HG03066 (cell line): ENCODE measurements around the gene BAIAP3.
A peak's percentile ranks its signal among the peaks of the same experiment; 100 is the strongest.

ENCODE experiments used
- ATAC-seq: cut with Tn5 transposase; IDR thresholded peaks from one replicate; pipeline ENCODE4 v1.9.1; 2021; ENCODE audit warnings: low read depth; ENCODE audit not compliant: unreplicated experiment

BAIAP3 gene

DNA sequence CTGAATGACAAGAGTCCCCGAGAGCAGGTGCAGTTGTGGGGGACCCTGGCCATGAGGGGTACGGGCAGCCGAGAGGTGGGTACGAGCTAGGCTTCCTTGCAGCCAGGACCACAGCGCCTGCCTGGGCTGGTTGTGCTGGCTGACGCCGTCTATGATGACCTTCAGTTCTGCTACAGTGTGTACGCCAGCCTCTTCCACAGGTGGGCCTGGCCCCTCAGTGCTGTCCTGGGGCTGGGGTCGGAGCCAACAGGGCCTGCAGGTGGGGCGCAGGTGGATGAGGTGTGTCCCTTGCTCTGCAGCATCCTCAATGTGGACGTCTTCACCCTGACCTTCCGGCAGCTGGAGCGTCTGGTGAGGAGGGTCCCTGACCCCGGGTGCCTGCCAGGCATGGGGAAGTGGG lies 11.1 kb downstream of the BAIAP3 start:
- no peak for ATAC-seq

DNA sequence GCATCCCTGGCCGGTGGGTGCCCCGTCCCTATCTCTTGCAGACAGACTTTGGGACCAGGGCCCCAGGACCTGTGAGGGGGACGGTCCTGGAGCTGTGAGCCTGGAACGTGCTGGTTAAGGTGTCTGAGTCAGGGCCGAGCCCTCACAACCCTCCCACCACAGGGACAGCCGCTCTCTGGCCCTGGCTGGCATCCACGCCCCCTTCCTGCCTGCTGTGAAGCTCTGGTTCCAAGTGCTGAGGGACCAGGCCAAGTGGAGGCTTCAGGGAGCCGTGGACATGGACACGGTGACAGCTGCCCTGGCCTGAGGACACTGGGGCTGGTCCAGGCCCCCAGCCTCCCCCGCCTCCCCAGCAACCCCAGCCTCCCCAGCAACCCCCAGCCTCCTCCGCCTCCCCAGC lies 11.6 kb downstream of the BAIAP3 start:
- no peak for ATAC-seq

DNA sequence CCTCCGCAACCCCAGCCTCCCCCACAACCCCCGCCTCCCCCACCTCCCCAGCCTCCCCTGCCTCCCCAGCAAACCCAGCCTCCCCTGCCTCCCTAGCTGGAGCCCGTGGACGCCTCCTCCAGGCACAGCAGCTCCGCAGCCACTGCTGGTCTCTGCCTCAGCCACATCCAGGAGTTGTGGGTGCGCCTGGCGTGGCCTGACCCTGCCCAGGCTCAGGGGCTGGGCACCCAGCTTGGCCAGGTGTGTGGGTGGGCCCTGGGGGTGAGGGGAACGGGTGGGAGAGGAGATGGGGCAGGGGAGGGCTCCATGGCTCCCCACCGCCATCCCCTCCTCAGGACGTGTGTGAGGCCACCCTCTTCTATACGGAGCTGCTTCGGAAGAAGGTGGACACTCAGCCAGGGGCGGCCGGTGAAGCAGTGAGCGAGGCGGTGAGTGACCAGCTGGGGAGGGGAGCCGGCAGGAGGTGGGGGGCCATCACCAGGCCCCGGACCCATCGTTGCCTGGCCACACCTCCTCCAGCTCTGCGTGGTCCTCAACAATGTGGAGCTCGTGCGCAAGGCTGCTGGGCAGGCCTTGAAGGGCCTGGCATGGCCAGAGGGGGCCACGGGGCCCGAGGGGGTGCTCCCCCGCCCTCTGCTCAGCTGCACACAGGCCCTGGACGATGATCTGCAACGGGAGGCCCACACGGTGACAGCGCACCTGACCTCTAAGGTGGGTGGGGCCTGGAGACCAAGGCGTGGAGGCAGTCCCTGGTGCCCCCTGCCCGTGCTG lies 12.4 kb downstream of the BAIAP3 start:
- no peak for ATAC-seq

DNA sequence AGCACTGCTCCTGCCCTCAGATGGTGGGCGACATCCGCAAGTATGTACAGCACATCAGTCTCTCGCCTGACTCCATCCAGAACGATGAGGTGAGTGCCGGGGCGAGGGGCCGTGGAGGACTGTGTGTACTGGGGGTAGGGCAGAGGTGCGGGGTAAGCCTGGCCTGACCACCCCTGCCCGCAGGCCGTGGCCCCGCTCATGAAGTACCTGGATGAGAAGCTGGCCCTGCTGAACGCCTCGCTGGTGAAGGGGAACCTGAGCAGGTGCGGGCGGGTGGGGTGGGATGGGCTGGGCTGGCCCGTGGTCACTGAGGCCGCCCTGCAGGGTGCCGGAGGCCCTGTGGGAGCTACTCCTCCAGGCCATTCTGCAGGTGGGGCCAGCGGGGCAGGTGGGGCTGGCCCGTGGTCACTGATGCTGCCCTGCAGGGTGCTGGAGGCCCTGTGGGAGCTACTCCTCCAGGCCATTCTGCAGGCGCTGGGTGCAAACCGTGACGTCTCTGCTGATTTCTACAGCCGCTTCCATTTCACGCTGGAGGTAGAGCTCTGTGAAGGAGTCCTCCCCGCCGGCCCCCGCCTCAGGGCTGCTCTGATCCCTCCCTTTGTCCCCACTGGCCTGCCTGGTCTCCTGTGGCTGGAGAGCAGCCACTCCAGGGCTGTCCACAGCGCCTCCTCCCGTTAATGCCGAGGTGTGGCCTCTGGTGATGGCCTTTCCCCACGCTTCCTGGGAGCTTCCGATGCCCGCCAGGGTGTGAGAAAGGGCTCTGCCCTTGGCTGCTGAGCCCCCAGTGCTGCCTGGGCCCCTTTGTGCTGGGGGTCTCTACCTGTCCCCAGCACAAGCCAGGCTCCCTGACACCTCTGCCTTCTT lies 13.2 kb downstream of the BAIAP3 start:
- no peak for ATAC-seq

DNA sequence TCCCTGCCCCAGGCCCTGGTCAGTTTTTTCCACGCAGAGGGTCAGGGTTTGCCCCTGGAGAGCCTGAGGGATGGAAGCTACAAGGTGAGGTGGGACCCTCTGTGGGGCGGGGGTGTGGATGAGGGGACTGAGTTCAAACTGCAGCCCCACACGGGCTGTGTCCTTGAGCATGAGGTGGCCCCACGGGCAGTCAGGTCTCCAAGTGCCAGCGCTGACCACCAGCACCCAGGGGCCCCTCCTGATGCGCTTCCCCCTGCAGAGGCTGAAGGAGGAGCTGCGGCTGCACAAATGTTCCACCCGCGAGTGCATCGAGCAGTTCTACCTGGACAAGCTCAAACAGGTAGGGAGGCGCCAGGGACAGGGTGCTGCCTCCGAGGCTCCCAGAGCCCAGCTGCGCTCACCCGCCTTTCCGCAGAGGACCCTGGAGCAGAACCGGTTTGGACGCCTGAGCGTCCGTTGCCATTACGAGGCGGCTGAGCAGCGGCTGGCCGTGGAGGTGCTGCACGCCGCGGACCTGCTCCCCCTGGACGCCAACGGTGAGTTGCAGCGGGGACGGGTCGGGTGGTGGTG lies 13.9 kb downstream of the BAIAP3 start:
- no peak for ATAC-seq

DNA sequence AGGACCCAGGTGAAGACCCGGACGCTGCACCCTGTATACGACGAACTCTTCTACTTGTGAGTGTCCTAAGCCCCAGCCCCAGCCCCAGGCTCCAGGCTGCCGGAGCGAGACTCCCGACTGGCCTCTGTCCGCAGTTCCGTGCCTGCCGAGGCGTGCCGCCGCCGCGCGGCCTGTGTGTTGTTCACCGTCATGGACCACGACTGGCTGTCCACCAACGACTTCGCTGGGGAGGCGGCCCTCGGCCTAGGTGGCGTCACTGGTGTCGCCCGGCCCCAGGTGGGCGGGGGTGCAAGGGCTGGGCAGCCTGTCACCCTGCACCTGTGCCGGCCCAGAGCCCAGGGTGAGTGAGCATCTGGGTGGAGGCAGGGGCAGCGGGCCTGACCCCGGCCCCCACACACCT lies 14.5 kb downstream of the BAIAP3 start:
- no peak for ATAC-seq

DNA sequence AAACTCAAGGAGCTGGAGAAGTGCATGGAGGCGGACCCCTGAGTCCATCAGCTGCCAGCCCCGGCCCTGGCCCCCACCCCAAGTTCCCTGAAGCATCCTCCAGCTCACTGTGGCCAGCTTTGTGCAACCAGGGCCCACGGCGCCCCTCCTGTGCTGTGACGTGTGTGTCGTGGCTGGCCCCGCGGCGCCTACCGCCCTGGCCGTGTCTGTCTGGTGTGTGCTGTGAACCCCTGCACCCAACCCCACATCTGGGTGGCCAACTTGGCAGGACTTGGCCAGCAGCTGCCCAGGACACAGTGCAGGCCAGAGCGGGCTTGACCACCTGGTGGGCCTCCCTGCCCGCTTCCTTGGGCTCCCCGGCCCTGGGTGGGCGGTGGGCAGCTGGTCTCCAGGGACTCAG lies 15.0 kb downstream of the BAIAP3 start:
- ATAC-seq, result no peak

DNA sequence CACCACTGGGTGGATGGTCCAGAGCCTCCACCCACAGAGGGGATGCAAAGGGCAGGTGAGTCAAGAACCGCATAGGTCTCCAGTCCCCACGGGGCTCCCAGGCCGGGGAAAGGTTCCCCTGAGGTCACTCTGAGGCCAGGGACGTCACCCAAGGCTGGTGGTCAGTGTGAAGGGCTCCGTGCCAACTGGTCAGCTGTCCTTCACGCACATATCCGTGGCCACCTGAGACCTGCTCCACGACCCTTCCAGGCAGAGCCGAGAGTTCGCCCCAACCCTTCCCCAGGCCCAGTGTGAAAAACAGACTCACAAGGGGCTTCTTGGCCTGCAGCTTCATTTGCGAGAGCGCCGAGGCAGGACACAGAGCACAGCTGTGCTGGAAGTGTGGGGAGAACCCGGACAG lies 15.5 kb downstream of the BAIAP3 start:
- no peak for ATAC-seq

DNA sequence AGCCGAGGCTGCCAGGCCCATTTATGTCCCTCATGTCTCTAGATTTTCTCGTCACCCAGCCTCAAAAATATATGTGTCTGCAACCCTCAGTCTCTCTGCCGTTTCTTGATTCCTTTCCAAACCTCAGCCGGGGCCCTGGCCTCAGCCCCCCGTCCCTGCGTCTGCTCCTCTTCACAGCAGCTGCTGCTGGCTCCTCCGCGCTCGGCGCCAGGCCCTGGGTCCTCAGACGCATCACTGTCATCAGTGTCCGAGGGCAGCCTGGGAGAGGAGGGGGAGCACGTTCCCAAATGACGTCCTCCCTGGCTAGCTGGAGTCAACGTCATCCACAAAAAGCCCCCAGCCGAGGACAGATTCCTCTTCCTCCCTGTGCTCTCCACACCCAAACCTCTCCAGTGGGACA lies 15.9 kb downstream of the BAIAP3 start:
- no peak for ATAC-seq

DNA sequence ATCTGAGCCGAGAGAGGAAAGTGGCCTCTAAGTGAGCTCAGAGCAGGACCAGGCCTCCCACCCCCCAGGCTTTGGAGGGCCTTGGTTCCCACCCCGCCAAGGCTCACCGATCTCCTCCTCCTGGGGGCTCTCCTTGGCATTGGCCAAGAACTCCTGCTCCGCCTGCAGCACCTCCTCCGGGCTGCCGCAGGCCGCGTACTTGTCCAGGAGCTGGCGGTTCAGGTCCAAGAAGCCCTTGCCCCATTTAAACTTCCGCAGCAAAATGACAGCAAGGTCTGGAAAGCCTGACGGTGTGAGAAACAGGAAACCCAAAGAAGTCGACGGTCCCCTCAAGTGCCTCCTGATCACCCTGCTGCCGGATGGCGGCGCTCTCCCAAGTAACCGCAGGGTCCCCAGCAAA lies 16.5 kb downstream of the BAIAP3 start:
- no peak for ATAC-seq

DNA sequence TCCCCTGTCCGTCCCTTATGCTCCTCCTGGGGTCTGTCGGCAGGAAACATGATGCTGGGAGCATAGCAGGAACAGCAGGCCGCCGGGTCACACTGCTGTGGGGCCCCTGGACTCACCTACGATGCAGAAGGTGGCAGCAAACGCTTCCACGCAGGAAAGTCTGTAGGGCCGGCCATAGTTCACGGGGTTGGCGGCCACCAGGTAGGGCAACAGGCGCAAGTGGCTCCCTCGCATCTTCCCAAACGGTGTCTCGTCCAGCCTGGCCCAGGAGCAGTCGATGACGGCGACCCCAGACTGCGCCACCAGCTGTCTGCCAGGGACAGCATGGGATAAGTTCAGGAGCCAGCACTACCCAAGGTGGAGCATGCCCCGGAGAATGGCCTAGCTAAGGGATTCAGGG lies 17.2 kb downstream of the BAIAP3 start:
- ATAC-seq, result no peak

DNA sequence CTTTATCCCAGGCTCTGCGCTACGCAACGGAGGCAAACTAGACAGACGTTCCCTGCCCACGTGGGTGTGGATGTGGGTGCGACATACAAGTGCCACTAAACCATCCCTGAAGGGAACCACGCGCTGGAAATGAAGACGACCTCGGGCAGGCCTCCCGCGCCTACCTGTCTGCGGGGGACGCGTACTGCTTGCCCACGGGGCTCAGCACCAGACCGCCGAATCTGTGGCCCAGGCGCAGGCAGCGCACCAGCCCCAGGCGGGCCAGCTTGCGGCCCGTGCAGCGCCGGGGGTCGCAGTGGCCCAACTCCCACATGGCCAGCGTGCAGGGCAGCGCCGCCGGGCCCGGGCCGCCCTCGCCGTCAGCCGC lies 17.8 kb downstream of the BAIAP3 start:
- peak; percentile 12 for ATAC-seq

DNA sequence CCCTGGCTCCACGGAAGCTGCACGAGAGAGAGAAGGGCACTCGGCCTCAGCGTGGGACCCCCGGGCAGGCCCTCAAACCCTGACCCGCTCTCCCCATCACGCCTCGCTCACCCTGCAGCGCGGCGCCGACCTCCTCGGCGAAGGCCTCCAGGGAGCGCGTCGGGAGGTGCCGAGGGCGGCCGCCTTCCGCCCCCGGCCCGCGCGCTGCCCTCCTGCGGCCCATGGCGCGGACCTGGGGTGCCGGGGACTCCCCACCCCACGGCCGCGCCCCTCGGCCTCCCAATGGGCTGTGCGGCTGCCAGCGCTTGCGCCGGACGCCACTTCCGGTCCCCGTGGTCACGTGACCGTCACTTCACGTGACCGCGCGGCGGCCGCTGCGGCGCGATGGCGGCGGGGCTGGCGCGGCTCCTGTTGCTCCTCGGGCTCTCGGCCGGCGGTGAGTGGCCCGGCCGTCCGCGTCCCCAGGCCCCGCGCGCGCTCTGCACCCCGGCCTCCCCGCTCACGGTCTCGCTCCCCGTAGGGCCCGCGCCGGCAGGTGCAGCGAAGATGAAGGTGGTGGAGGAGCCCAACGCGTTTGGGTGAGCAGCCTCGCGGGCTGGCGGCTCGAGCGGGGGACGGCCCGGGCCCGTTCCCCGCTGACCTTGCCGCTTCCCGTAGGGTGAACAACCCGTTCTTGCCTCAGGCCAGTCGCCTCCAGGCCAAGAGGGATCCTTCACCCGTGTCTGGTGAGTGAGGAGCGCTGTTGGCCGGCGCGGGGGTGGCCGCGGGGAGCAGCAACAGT lies 18.3 kb downstream of the BAIAP3 start, which contains the start of the genes GNPTG and TSR3:
Gene GNPTG (plus strand): TSS at position 350 of the 781 bp plus-strand sequence. CDS start 35 bp downstream, at position 385.
Gene TSR3 (minus strand): TSS at position 297 of the 781 bp plus-strand sequence. CDS start 74 bp downstream, at position 223.
- ATAC-seq, result peak; percentile 79

DNA sequence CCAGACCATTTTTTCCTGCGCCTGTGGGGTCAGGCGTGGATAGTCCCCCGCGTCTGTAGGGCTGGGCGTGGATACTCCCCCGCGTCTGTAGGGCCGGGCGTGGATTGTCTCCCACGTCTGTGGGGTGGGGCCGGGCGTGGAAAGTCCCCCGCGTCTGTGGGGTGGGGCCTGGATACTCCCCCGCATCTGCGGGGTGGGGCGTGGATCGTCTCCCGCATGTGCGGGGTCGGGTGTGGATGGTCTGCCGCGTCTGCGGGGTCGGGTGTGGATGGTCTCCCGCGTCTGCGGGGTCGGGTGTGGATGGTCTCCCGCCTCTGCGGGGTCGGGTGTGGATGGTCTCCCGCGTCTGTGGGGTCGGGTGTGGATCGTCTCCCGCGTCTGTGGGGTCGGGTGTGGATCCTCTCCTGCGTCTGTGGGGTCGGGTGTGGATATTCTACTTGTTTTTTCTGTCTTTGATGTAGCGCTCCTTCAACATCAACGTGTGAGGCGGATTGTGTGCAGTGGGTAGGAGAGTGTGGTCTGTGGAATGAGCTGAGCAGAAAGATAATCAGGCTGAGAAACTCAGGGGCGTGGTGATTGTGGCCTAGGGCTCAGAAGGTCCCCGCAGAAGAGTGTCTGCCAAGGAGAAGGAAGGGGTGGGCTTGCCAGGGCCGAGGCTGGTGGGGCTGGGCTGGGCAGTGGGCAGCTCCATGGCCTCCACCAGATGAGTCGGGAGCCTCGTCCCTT lies 21.5 kb downstream of the BAIAP3 start:
- ATAC-seq, result no peak

DNA sequence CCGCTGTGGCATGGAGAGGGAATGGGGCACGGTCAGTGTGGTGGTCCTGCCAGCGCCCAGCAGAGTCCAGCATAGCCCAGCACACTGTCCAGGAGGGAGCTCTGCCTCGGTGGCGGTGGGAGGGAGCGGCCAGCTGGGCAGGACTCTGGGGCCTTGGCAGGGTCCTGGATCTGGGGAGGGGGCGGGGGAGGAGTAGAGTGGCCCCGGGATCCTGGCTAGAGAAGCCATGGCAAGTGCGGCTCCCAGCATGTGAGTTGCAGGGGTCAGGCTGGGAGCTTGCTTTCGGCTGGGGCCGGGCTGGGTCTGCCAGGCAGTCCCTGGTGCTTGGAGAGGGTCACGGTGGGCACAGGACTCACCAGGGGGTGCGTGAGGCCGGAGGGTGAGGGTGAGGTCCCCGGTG lies 22.1 kb downstream of the BAIAP3 start:
- no peak for ATAC-seq

DNA sequence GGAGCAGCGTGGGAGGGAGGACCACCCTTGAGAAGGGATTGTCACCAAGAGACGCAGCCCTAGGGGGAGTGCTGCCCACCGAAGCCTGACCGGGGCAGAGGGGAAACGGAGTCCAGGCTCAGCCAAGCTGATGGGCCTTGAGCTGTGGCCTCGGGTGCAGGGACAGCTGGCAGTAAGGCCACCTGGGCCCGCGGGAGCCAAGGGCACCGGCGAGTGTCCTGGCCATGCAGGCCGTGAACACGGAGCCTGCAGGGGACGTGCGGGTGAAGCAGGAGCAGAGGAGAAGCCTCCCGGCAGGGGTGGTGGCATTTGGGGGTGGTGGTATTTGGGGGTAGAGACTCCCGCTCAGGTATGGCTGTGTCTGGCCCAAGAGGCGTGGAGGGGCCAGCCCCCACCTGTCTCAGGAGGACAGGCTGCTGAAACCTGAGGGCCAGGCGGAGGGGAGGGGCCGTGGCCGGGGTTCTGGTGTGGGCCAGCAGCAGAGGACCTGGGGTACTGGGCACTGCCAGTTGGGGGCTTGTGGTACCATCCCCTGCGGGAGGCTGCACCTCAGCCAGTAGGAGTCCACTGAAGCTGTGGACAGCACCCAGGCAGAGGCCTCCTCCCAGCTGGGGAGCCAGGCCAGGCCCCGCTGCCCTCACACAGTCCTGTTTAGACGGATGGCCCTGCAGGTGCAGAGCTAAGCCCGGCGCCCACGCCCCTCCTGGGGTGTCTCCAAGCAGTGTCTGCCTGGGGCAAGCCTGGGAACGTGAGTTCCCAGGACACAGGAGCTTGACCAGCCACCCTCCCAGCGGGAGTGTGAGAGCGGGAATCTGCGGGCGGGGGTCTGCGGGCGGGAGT lies 22.8 kb downstream of the BAIAP3 start:
- no peak for ATAC-seq

DNA sequence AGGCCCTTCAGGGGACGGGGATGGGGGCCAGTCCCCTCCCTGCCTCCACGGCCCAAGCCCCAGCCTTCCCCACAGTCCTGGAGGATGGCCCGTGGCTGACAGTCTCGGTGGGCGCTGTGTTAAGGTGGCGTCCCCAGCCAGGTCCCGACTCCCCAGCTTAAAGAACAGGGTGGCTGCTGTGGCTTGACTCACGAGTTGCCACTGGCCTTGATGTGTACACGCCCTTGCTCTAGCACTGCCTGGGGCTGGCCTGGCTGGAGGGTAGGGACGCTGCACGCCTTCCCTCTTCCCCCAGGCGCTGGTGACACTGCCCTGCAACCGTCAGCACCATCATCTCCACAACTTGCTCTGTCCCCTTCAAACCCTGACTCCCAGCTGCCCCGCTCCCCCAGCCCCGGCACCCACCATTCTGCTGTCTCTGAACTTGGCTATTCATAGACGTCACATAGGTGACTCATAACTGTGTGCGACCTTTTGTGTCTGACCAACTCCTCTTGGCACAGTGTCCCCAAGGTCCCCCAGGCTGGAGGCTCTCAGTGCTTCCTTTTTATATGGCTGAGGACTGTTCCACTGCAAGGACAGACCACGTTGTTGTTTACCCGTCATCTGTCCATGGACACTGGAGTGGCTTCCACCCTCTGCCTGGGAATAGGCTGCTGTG lies 24.6 kb downstream of the BAIAP3 start:
- no peak for ATAC-seq

DNA sequence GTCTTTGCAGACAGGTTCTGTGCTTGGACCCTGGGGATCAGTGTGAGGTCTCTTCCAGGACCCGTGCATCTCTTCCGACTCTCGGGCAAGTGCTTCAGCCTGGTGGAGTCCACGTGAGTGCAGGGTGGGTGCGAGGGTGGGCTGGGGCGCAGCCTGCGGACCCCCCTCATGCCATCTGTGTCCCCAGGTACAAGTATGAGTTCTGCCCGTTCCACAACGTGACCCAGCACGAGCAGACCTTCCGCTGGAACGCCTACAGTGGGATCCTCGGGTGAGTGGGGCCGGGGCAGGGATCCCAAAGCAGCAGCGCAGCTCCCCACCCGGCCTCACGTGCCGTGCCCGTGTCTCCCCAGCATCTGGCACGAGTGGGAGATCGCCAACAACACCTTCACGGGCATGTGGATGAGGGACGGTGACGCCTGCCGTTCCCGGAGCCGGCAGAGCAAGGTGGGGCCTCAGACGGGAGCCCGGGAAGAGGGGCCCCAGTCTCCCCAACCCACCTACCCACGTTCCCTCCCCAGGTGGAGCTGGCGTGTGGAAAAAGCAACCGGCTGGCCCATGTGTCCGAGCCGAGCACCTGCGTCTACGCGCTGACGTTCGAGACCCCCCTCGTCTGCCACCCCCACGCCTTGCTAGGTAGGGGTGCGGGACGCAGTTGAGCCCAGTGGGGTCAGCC lies 28.4 kb downstream of the BAIAP3 start:
- ATAC-seq, result no peak
